ENCODE measurements around the gene FAM222B. TPM values are rescaled to one million over a fixed set of nuclear protein-coding genes. Genes with fewer than 3 reads are reported as not detected.

Gene FAM222B
- total and polyA plus RNA-seq, 9 of the 15 experiments (the other 6 are each of a cell fraction or from before 2014, with no cell fraction given) = 4.0 to 34.6 (median 7.5) TPM

DNA sequence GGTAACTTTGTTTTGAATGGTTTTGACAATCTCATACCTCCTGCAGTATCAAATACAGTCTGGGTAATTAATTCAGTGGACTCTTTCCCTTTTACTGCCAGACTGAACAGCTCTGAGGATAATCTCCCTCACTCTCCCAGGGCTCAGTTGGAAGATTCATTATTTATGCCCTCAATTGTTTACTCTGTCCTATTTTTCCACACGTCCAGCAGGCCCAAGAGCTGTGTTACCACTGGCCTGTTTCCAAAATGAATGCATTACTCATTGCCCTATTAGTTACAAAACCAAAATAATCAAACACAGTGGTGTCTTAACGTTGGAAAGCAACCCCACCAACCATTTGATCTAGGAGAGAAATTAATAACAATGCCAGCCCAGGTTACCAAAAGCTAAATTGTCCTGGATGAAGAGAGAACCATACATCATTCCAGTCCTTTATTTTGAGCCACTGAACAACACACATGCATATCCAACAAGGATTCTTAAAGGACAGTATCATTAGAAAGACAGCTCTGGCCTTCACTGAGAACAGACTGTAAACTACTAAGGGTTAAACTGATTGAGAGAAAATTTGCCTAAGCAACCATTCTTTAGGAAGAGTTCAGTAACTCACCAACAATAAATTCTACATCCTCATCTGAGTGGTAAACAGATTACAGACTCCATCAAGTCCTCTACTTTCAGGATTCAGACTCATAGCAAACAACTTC lies 34.5 kb downstream of the FAM222B start:
- peaks cover 7% of the 10 kb centered on the region for H4K20me1 ChIP-seq (replicated peaks; ENCODE audit: control insufficient read depth, insufficient read depth, low read length)
- FAIRE-seq (no peak), ATAC-seq (no peak), DNase-seq (ENCODE audit: extremely low read depth in 1 of 4, low spot score in 3 of 4) (no peak)
- peak overlapping the region; percentile 74 for H3K27ac ChIP-seq (ENCODE audit: extremely low read depth, low read depth, low read length)
- peak overlapping the region; percentile 44 for H3K4me2 ChIP-seq (ENCODE audit: insufficient read depth, low read length)
- H3K4me1 ChIP-seq (replicated peaks in 1 of 2; ENCODE audit: control insufficient read depth in 2 of 2, insufficient read depth in 2 of 2, low read length in 2 of 2) = peaks cover 31 to 33% of the 10 kb centered on the region in 2 experiments
- TSS peak; percentile 4 for BruUV-seq (replicated peaks)
- H2AFZ ChIP-seq (ENCODE audit: low read depth, low read length) = no peak overlapping the region
- H3K79me2 ChIP-seq (ENCODE audit: control insufficient read depth, insufficient read depth, low read length) = peaks cover 94% of the 10 kb centered on the region
- ChIA-PET CTCF (ENCODE audit: low intra/inter-chr PET ratio) (no interaction called here), POLR2A (interaction anchor here (0.6 to 3.2 kb wide), 16 partner anchors 8 to 97 kb away, joined by 3 to 21 read pairs (median 4); partner anchors contain the start of genes FAM222B, PROCA1 and TLCD1)
- no peak overlapping the region for H3K4me3 ChIP-seq
- H3K36me3 ChIP-seq (ENCODE audit: control insufficient read depth, insufficient read depth, low read length) = peaks cover 52% of the 10 kb centered on the region
- H3K9me3 ChIP-seq (replicated peaks; ENCODE audit: control insufficient read depth, insufficient read depth, low read depth, low read length) = no peaks in the 10 kb centered on the region
- WGBS (ENCODE audit: insufficient coverage, low coverage, missing lambda C conversion rate) = 4% methylated on average over 2 of the region's 2 CpGs
- no peaks in the 10 kb centered on the region for H3K9me1 ChIP-seq (ENCODE audit: control insufficient read depth, insufficient read depth, low read length)
- in situ Hi-C loops (cut with MboI) (no loop called here), intact Hi-C loops (cut with micrococcal nuclease) (no loop called here)
- no peaks in the 10 kb centered on the region for H3K27me3 ChIP-seq (ENCODE audit: control insufficient read depth in 2 of 2, insufficient read depth in 2 of 2, low read length in 2 of 2)
- peak overlapping the region in 1 of 2 experiments; percentile 45; a peak in 2 of 4 replicates for H3K9ac ChIP-seq (ENCODE audit: insufficient read depth in 1 of 2, low read depth in 2 of 2, low read length in 2 of 2)
- TF ChIP-seq SIRT6 (IDR thresholded peaks at IDR 0.05; ENCODE audit: low read depth, low read length) (no peak), TRIM28 (IDR thresholded peaks at IDR 0.05) (no peak), CTBP1 (IDR thresholded peaks at IDR 0.05; ENCODE audit: borderline replicate concordance) (peak; percentile 35; the same call in 1 of the 2 replicates), NCOA2 (IDR thresholded peaks at IDR 0.05; ENCODE audit: partially characterized antibody in 2 of 2) (no peak), RFX1 (IDR thresholded peaks at IDR 0.05) (no peak), XRCC3 (IDR thresholded peaks at IDR 0.05) (no peak), SETDB1 (IDR thresholded peaks at IDR 0.05; ENCODE audit: low read length) (no peak)
- TF ChIP-seq, protein P1, sequence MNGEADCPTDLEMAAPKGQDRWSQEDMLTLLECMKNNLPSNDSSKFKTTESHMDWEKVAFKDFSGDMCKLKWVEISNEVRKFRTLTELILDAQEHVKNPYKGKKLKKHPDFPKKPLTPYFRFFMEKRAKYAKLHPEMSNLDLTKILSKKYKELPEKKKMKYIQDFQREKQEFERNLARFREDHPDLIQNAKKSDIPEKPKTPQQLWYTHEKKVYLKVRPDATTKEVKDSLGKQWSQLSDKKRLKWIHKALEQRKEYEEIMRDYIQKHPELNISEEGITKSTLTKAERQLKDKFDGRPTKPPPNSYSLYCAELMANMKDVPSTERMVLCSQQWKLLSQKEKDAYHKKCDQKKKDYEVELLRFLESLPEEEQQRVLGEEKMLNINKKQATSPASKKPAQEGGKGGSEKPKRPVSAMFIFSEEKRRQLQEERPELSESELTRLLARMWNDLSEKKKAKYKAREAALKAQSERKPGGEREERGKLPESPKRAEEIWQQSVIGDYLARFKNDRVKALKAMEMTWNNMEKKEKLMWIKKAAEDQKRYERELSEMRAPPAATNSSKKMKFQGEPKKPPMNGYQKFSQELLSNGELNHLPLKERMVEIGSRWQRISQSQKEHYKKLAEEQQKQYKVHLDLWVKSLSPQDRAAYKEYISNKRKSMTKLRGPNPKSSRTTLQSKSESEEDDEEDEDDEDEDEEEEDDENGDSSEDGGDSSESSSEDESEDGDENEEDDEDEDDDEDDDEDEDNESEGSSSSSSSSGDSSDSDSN (IDR thresholded peaks at IDR 0.05; ENCODE audit: borderline replicate concordance in 1 of 2, low read depth in 2 of 2, low read length in 2 of 2) = 0 out of 4 replicates have a peak, but pooled peaks of 1 of the 2 experiments have one; percentile 42
- TF ChIP-seq, protein P2, sequence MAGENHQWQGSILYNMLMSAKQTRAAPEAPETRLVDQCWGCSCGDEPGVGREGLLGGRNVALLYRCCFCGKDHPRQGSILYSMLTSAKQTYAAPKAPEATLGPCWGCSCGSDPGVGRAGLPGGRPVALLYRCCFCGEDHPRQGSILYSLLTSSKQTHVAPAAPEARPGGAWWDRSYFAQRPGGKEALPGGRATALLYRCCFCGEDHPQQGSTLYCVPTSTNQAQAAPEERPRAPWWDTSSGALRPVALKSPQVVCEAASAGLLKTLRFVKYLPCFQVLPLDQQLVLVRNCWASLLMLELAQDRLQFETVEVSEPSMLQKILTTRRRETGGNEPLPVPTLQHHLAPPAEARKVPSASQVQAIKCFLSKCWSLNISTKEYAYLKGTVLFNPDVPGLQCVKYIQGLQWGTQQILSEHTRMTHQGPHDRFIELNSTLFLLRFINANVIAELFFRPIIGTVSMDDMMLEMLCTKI (IDR thresholded peaks at IDR 0.05; ENCODE audit: partially characterized antibody) = no peak
- TF ChIP-seq, protein P3, sequence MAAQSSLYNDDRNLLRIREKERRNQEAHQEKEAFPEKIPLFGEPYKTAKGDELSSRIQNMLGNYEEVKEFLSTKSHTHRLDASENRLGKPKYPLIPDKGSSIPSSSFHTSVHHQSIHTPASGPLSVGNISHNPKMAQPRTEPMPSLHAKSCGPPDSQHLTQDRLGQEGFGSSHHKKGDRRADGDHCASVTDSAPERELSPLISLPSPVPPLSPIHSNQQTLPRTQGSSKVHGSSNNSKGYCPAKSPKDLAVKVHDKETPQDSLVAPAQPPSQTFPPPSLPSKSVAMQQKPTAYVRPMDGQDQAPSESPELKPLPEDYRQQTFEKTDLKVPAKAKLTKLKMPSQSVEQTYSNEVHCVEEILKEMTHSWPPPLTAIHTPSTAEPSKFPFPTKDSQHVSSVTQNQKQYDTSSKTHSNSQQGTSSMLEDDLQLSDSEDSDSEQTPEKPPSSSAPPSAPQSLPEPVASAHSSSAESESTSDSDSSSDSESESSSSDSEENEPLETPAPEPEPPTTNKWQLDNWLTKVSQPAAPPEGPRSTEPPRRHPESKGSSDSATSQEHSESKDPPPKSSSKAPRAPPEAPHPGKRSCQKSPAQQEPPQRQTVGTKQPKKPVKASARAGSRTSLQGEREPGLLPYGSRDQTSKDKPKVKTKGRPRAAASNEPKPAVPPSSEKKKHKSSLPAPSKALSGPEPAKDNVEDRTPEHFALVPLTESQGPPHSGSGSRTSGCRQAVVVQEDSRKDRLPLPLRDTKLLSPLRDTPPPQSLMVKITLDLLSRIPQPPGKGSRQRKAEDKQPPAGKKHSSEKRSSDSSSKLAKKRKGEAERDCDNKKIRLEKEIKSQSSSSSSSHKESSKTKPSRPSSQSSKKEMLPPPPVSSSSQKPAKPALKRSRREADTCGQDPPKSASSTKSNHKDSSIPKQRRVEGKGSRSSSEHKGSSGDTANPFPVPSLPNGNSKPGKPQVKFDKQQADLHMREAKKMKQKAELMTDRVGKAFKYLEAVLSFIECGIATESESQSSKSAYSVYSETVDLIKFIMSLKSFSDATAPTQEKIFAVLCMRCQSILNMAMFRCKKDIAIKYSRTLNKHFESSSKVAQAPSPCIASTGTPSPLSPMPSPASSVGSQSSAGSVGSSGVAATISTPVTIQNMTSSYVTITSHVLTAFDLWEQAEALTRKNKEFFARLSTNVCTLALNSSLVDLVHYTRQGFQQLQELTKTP (IDR thresholded peaks at IDR 0.05; ENCODE audit: low read depth in 1 of 2, partially characterized antibody in 2 of 2) = peak in 1 of 2 experiments; percentile 30
- TF ChIP-seq, protein P4, sequence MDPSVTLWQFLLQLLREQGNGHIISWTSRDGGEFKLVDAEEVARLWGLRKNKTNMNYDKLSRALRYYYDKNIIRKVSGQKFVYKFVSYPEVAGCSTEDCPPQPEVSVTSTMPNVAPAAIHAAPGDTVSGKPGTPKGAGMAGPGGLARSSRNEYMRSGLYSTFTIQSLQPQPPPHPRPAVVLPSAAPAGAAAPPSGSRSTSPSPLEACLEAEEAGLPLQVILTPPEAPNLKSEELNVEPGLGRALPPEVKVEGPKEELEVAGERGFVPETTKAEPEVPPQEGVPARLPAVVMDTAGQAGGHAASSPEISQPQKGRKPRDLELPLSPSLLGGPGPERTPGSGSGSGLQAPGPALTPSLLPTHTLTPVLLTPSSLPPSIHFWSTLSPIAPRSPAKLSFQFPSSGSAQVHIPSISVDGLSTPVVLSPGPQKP (CRISPR knock-in tag; IDR thresholded peaks at IDR 0.05) = no peak

Measured in K562 (cell line).